ENCODE results near the gene PTPN1. TPM values are rescaled to one million over a fixed set of nuclear protein-coding genes. Genes with fewer than 3 reads are reported as not detected.

The PTPN1 gene
- total RNA-seq, 1 donor from 2014 or later: 43.8 TPM

DNA sequence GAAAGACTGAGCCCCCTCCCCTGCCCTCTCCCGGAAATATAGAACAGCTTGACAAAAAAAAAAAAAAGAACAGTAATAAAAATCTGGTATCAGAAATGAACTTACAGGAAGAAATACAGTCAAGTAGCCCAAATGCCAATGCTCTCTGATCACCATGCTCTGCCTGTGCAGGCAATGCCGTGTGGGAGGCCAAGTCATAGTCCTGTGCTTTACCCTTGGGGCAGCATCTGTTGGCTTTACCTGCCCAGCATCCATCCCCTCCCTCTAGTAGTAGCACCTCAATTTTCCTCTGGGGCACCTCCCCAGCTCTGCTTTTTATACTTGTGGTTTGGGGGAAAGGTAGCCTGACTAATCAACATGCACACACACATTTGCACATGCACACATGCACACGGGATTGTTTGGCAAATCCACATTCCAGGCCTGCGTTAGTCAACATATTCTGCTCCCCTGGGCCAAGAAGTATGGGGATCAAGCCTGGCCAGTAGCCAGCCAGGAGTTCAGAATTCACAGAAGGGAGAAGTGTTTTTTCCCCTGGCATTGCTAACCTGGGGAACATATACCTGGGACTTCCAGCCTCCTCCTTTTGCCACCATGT is 111.0 kb downstream of the PTPN1 start:
- Mint-ChIP-seq H3K27me3 (ENCODE audit: low read depth) (no peaks in the 10 kb centered on the region), H3K4me1 (no peaks in the 10 kb centered on the region), H3K9me3 (no peaks in the 10 kb centered on the region), H3K27ac (ENCODE audit: unreplicated experiment) (no peak overlapping the region), H3K36me3 (ENCODE audit: low read depth) (no peaks in the 10 kb centered on the region), H3K4me3 (no peak overlapping the region)
- DNase-seq (ENCODE audit: low read depth, low spot score): no peak
- TF ChIP-seq, protein P1, sequence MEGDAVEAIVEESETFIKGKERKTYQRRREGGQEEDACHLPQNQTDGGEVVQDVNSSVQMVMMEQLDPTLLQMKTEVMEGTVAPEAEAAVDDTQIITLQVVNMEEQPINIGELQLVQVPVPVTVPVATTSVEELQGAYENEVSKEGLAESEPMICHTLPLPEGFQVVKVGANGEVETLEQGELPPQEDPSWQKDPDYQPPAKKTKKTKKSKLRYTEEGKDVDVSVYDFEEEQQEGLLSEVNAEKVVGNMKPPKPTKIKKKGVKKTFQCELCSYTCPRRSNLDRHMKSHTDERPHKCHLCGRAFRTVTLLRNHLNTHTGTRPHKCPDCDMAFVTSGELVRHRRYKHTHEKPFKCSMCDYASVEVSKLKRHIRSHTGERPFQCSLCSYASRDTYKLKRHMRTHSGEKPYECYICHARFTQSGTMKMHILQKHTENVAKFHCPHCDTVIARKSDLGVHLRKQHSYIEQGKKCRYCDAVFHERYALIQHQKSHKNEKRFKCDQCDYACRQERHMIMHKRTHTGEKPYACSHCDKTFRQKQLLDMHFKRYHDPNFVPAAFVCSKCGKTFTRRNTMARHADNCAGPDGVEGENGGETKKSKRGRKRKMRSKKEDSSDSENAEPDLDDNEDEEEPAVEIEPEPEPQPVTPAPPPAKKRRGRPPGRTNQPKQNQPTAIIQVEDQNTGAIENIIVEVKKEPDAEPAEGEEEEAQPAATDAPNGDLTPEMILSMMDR (conservative IDR thresholded peaks at IDR 0.05): no peak

DNA sequence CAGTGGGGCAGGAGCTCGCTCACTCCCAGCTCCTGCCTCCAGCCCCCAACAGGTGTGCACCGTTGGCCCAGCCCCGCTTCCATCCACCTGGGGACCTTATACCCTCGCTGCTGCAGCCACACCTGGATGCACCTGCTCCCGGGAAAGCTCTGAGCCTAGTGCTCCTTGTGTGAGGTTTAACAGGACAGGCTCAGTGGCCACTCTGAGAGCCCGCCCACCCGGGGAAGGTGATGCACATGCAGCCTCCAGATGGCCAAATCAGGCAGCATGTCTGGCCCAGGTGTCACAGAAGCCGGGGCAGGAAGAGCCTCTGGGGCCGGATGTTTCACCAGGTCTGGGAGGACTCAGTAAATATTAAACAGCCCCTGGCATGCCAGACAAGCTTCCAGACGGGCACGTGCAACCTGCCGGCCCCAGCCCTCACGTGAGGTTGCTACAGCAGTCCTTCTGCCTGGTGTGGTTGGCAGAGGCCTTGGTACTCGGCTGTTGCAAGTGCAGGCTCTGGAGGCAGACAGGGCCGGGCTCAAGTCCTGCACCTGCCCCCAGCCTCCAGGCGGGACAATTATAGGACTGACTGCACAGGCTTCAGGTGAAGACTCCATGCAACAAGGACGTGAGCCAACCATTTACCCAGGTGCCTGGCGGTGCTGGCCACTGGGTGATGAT is 114.3 kb downstream of the PTPN1 start:
- Mint-ChIP-seq H3K27ac (ENCODE audit: unreplicated experiment) (no peak overlapping the region), H3K4me1 (peaks cover 7% of the 10 kb centered on the region), H3K9me3 (no peaks in the 10 kb centered on the region), H3K27me3 (ENCODE audit: low read depth) (no peaks in the 10 kb centered on the region), H3K4me3 (no peak overlapping the region), H3K36me3 (ENCODE audit: low read depth) (no peaks in the 10 kb centered on the region)
- no peak for DNase-seq (ENCODE audit: low read depth, low spot score)
- TF ChIP-seq, protein P1 (conservative IDR thresholded peaks at IDR 0.05): no peak

DNA sequence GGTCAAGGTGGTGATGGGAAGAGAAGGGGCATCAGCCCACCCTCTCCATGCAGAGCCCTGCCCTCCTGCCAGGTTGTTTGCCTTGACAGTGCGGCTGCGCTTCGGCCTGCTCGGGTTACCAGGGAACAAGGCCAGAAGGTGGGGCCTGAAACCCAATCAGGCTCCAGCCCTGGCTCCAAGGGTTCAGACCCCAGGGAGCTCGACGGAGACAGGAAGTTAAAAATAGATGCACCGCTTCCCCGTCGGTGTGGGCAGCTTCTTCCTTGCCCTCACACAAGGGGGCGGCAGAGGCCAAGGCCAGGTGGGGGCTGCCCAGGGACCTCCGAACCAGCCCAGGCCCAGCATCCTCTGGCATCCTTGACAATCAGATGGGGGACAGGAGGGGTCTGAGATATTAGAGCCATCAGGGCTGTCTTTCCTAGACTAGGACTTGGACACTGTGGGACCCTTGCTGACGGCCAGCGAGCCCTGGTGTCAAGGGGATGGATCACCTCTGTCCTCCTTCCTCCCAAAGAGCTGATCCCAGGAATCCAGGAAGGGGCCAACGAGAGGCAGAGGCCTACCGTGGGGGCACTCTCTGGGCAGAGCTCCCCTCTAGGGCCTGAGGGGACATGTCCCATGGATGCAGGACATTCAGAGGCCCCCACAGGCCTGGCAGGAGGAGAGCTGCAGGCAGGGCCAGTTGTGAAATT is 115.9 kb downstream of the PTPN1 start:
- Mint-ChIP-seq H3K36me3 (ENCODE audit: low read depth) (no peaks in the 10 kb centered on the region), H3K4me1 (peaks cover 7% of the 10 kb centered on the region), H3K27me3 (ENCODE audit: low read depth) (no peaks in the 10 kb centered on the region), H3K27ac (ENCODE audit: unreplicated experiment) (peak overlapping the region; percentile 27), H3K4me3 (no peak overlapping the region), H3K9me3 (no peaks in the 10 kb centered on the region)
- TF ChIP-seq, protein P1 (conservative IDR thresholded peaks at IDR 0.05): peak; percentile 66
- DNase-seq (ENCODE audit: low read depth, low spot score): no peak

DNA sequence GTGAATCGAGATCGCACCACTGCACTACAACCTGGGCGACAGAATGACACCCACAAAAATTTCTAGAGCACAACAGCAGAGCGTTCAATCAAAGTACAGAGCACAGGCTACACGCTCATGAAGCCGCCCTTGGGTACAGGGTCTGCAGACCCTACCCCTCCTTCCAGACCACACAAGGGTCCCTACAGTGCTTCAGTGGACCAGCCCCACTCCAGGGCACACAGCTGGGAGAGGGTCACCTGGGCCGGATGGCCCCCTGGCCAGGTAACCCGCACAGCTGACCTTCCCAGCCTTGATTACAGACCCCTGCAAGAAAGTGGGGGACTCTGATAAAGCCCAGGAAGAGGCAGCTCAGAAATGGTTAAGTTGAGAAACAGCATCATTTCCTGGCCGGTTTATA is 117.6 kb downstream of the PTPN1 start:
- H3K4me1 Mint-ChIP-seq: peaks cover 7% of the 10 kb centered on the region
- H3K9me3 Mint-ChIP-seq: no peaks in the 10 kb centered on the region
- no peaks in the 10 kb centered on the region for H3K27me3 Mint-ChIP-seq (ENCODE audit: low read depth)
- no peak for DNase-seq (ENCODE audit: low read depth, low spot score)
- H3K36me3 Mint-ChIP-seq (ENCODE audit: low read depth): no peaks in the 10 kb centered on the region
- TF ChIP-seq, protein P1 (conservative IDR thresholded peaks at IDR 0.05): no peak
- H3K4me3 Mint-ChIP-seq: no peak overlapping the region
- H3K27ac Mint-ChIP-seq (ENCODE audit: unreplicated experiment): no peak overlapping the region

DNA sequence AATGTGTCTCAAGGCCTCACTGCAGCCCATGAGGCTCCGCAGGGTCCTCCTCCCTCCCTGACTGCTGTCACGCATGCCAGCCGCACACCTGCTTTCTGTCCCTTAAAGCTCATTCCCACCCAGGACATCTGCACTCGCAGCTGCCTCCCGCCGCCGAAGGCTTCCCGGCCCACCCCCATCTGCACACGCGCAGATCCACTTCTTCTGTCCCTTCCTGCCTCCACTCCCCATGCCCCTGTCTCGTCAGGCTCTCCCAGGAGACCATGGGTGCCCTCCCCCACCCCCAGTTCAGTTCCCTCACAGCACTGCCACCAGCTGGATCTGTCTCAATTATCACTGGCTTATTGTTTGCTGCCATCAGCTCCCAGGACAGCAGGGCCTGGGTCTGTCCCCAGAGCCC is 118.1 kb downstream of the PTPN1 start:
- Mint-ChIP-seq H3K27me3 (ENCODE audit: low read depth) (no peaks in the 10 kb centered on the region), H3K4me1 (peaks cover 7% of the 10 kb centered on the region), H3K4me3 (no peak overlapping the region), H3K27ac (ENCODE audit: unreplicated experiment) (peak overlapping the region; percentile 31), H3K9me3 (no peaks in the 10 kb centered on the region), H3K36me3 (ENCODE audit: low read depth) (no peaks in the 10 kb centered on the region)
- no peak for DNase-seq (ENCODE audit: low read depth, low spot score)
- TF ChIP-seq, protein P1 (conservative IDR thresholded peaks at IDR 0.05): no peak

All from neural crest cell (in vitro differentiated cells).